Esophagus muscularis mucosa (tissue), 4 donors: ENCODE data around the gene ITIH6.
"Not testable (repeated sequence)": the region's sequence is repeated elsewhere in the genome, so short reads cannot be mapped to it uniquely, and the experiment has no call there.

Source experiments
- CTCF ChIP-seq, 3 experiments: fragments of 200-600 bp in 2 of 3; fragments of 450-650 bp in 1 of 3; sonication (generic) in 2 of 3; IDR thresholded peaks; one replicate each; pipeline ENCODE4 v1.5.1; 2017 to 2019; ENCODE audit warnings: antibody characterized with exemption in 3 of 3, mild to moderate bottlenecking in 2 of 3, moderate library complexity in 1 of 3
- EP300 ChIP-seq: sonication (generic); formaldehyde crosslinking; IDR thresholded peaks from one replicate; pipeline ENCODE4 v1.6.1; 2017; ENCODE audit warnings: antibody characterized with exemption
- POLR2AphosphoS5 ChIP-seq, 2 donors: sonication (generic); formaldehyde crosslinking; IDR thresholded peaks; one replicate each; pipeline ENCODE4 v1.6.1; 2017; ENCODE audit warnings: antibody characterized with exemption in 2 of 2

- TF ChIP-seq CTCF (IDR thresholded peaks at IDR 0.05); POLR2AphosphoS5 (IDR thresholded peaks at IDR 0.05); EP300: not testable (repeated sequence)
Observed at GRCh38 chrX:54736298-54736942, 61.6 kb downstream of the ITIH6 start.
